Body of pancreas (tissue), 4 donors: Measurements from ENCODE around the gene PDZD4. TPM values are rescaled to one million over a fixed set of nuclear protein-coding genes. Genes with fewer than 3 reads are reported as not detected.

ENCODE experiments used
- ATAC-seq: fragments of 150-250 bp; one replicate; pipeline ENCODE4 v1.9.1; 2016
- DNase-seq, 4 donors: peaks; one replicate each; pipeline ENCODE4 v3.0.0-alpha.2; 2019
- H3K27ac ChIP-seq, 4 donors: fragments of 200-600 bp; sonication (generic); 1 replicate in 3 of 4; 2 replicates in 1 of 4; pipeline versions ENCODE4 v1.5.1 to v1.6.1; 2016 to 2019; ENCODE audit warnings: mild to moderate bottlenecking in 1 of 4, mixed read lengths in 1 of 4, moderate library complexity in 1 of 4
- H3K27me3 ChIP-seq, 2 donors: fragments of 200-600 bp; sonication (generic); one replicate each; pipeline ENCODE4 v1.6.0; 2016; ENCODE audit warnings: mild to moderate bottlenecking in 1 of 2
- H3K36me3 ChIP-seq, 2 donors: fragments of 200-600 bp; sonication (generic); replicated peaks in 1 of 2; 2 replicates each; pipeline ENCODE4 v1.5.1; 2016; ENCODE audit warnings: low read depth in 2 of 2; ENCODE audit not compliant: insufficient read depth in 1 of 2
- H3K4me1 ChIP-seq: fragments of 200-600 bp; sonication (generic); one replicate; pipeline ENCODE4 v1.6.0; 2016
- H3K4me3 ChIP-seq, 2 donors: fragments of 200-600 bp; sonication (generic); 1 replicate in 1 of 2; 2 replicates in 1 of 2; pipeline ENCODE4 v1.5.1; 2016 to 2019
- H3K9me3 ChIP-seq, 3 donors: fragments of 200-600 bp; sonication (generic); 1 replicate in 2 of 3; 2 replicates in 1 of 3; pipeline ENCODE4 v1.5.1; 2016
- CTCF ChIP-seq, 7 experiments: fragments of 450-650 bp in 4 of 7; fragments of 200-600 bp in 3 of 7; sonication (generic) in 3 of 7; IDR thresholded peaks; one replicate each; pipeline ENCODE4 v1.5.1; 2016 to 2019; ENCODE audit warnings: antibody characterized with exemption in 7 of 7
- POLR2A ChIP-seq, 3 donors: fragments of 450-650 bp; IDR thresholded peaks; one replicate each; pipeline ENCODE4 v1.6.1; 2016; ENCODE audit warnings: antibody characterized with exemption in 3 of 3, mild to moderate bottlenecking in 2 of 3
- WGBS, 2 donors: methylation state at CpG; one replicate each; pipeline ENCODE4 v1.1.5; 2017; 5-methylcytosine and 5-hydroxymethylcytosine counted together
- intact Hi-C: fragments of 100-400 bp; cut with DNase I; formaldehyde crosslinking; loops from one replicate; pipeline ENCODE4 v1.15.1; 2023
- total RNA-seq, 2 donors: library from RNA; depleted of rRNA; stranded (reverse); fragments of >200 nt; gene quantifications; one replicate each; pipeline ENCODE4 v1.1.0, GENCODE V29; 2016

PDZD4 gene
- total RNA-seq, 2 donors from 2014 or later, result 1.6 to 2.6 TPM

- H3K36me3 ChIP-seq, result no peaks in the 10 kb centered on the region
- intact Hi-C loops, result no loop called here
- TF ChIP-seq CTCF (IDR thresholded peaks at IDR 0.05) (no peak), POLR2A (IDR thresholded peaks at IDR 0.05) (no peak)
- ATAC-seq (no peak), DNase-seq (peak in 1 of 4 donors; percentile 3)
- no peak overlapping the region for H3K4me3 ChIP-seq
- H3K4me1 ChIP-seq, result no peaks in the 10 kb centered on the region
- no peak overlapping the region for H3K27ac ChIP-seq
- H3K9me3 ChIP-seq, result no peaks in the 10 kb centered on the region
- WGBS, 2 donors, result 69% methylated on average over 8 of the region's 37 CpGs; no CpG with 5 or more reads in 1 of the 2 donors
- no peaks in the 10 kb centered on the region for H3K27me3 ChIP-seq
Measured at GRCh38 chrX:153771415-153772315, 58.7 kb downstream of the PDZD4 start.

GRCh38 chrX:153770601-153771414 is 59.5 kb downstream of the PDZD4 start:
- no peaks in the 10 kb centered on the region for H3K36me3 ChIP-seq
- no peaks in the 10 kb centered on the region for H3K9me3 ChIP-seq
- no peak for ATAC-seq
- DNase-seq, result no peak
- H3K4me1 ChIP-seq, result no peaks in the 10 kb centered on the region
- H3K4me3 ChIP-seq, result no peak overlapping the region
- WGBS, 2 donors, result 95% methylated on average over 10 of the region's 18 CpGs; no CpG with 5 or more reads in 1 of the 2 donors
- no peak for TF ChIP-seq POLR2A (IDR thresholded peaks at IDR 0.05)
- TF ChIP-seq CTCF (IDR thresholded peaks at IDR 0.05), result no peak
- H3K27me3 ChIP-seq, result no peaks in the 10 kb centered on the region
- no peak overlapping the region for H3K27ac ChIP-seq
- intact Hi-C loops, result no loop called here

- H3K4me1 ChIP-seq, result peaks cover under 1% of the 10 kb centered on the region
- no peak overlapping the region for H3K4me3 ChIP-seq
- DNase-seq (no peak), ATAC-seq (no peak)
- intact Hi-C loops, result loop anchor here (5.0 kb wide), 1 partner anchor 172 kb away; the partner anchor contains the start of gene RENBP
- no peaks in the 10 kb centered on the region for H3K27me3 ChIP-seq
- no peaks in the 10 kb centered on the region for H3K9me3 ChIP-seq
- TF ChIP-seq CTCF (IDR thresholded peaks at IDR 0.05) (no peak), POLR2A (IDR thresholded peaks at IDR 0.05) (no peak)
- no peak overlapping the region for H3K27ac ChIP-seq
- H3K36me3 ChIP-seq, result no peaks in the 10 kb centered on the region
- 70 to 80% methylated on average over 2 to 9 of the region's 25 CpGs for WGBS, 2 donors
Measured at GRCh38 chrX:153769865-153770600, 60.3 kb downstream of the PDZD4 start.

- Histone ChIP-seq H3K4me1 (peaks cover 7% of the 10 kb centered on the region), H3K27ac (no peak overlapping the region), H3K4me3 (no peak overlapping the region), H3K36me3 (no peaks in the 10 kb centered on the region), H3K9me3 (no peaks in the 10 kb centered on the region), H3K27me3 (no peaks in the 10 kb centered on the region)
- ATAC-seq (no peak), DNase-seq (no peak)
- intact Hi-C loops, result loop anchor here (5.0 kb wide), 1 partner anchor 173 kb away; the partner anchor contains the start of gene RENBP
- 94 to 100% methylated on average over 2 to 16 of the region's 23 CpGs for WGBS, 2 donors
- TF ChIP-seq CTCF (IDR thresholded peaks at IDR 0.05) (no peak), POLR2A (IDR thresholded peaks at IDR 0.05) (no peak)
Measured at GRCh38 chrX:153769158-153769864, 61.0 kb downstream of the PDZD4 start.
